MM.1S (cell line): ENCODE results near the gene KCTD10.

Experiments
- DNase-seq: peaks from one replicate; pipeline ENCODE4 v3.0.0-alpha.2; 2015
- H2AFZ ChIP-seq: fragments of 300-600 bp; sonication (generic); 2 replicates; pipeline ENCODE4 v1.6.0; 2016; ENCODE audit warnings: antibody characterized with exemption, low read length
- H3F3A ChIP-seq: fragments of 300-600 bp; sonication (generic); 2 replicates; pipeline ENCODE4 v1.6.1; 2016; ENCODE audit warnings: mild to moderate bottlenecking, antibody characterized with exemption, low read length, moderate library complexity, mixed read lengths; ENCODE audit not compliant: insufficient read depth
- H3K27ac ChIP-seq: fragments of 300-600 bp; sonication (generic); 2 replicates; pipeline ENCODE4 v1.5.1; 2016; ENCODE audit warnings: mild to moderate bottlenecking, low read length
- H3K27me3 ChIP-seq: fragments of 300-600 bp; sonication (generic); replicated peaks from 2 replicates; pipeline ENCODE4 v1.6.0; 2016; ENCODE audit warnings: low read length; ENCODE audit not compliant: insufficient read depth
- H3K36me3 ChIP-seq: fragments of 300-600 bp; sonication (generic); replicated peaks from 2 replicates; pipeline ENCODE4 v1.6.1; 2016; ENCODE audit warnings: mild to moderate bottlenecking, low read length, mixed read lengths; ENCODE audit not compliant: insufficient read depth
- H3K4me1 ChIP-seq: fragments of 300-600 bp; sonication (generic); 2 replicates; pipeline ENCODE4 v1.6.1; 2016; ENCODE audit warnings: low read length, mixed read lengths
- H3K4me2 ChIP-seq: fragments of 300-600 bp; sonication (generic); 2 replicates; pipeline ENCODE4 v1.6.0; 2016; ENCODE audit warnings: low read depth, low read length
- H3K4me3 ChIP-seq: fragments of 300-600 bp; sonication (generic); 2 replicates; pipeline ENCODE4 v1.5.1; 2016; ENCODE audit warnings: low read length, mixed read lengths
- H3K79me2 ChIP-seq: fragments of 300-600 bp; sonication (generic); 2 replicates; pipeline ENCODE4 v1.6.1; 2016; ENCODE audit warnings: mixed run types, low read length, mixed read lengths
- H3K9ac ChIP-seq: fragments of 300-600 bp; sonication (generic); 2 replicates; pipeline ENCODE4 v1.6.1; 2016; ENCODE audit warnings: low read length, mixed read lengths
- H3K9me2 ChIP-seq: fragments of 300-600 bp; sonication (generic); replicated peaks from 2 replicates; pipeline ENCODE4 v1.6.1; 2016; ENCODE audit warnings: mild to moderate bottlenecking, low read length, mixed read lengths; ENCODE audit not compliant: insufficient read depth
- H3K9me3 ChIP-seq: fragments of 300-600 bp; sonication (generic); replicated peaks from 2 replicates; pipeline ENCODE4 v1.6.1; 2016; ENCODE audit warnings: mild to moderate bottlenecking, low read length, mixed read lengths; ENCODE audit not compliant: insufficient read depth
- H4K20me1 ChIP-seq: fragments of 300-600 bp; sonication (generic); 2 replicates; pipeline ENCODE4 v1.6.1; 2016; ENCODE audit warnings: mild to moderate bottlenecking, low read length, moderate library complexity, mixed read lengths; ENCODE audit not compliant: insufficient read depth
- CTCF ChIP-seq: fragments of 300-600 bp; sonication (generic); IDR thresholded peaks from 2 replicates; pipeline ENCODE4 v1.5.1; 2016; ENCODE audit warnings: antibody characterized with exemption, low read length, mixed read lengths
- EZH2 ChIP-seq: fragments of 300-600 bp; sonication (generic); optimal IDR thresholded peaks from 2 replicates; pipeline ENCODE3; 2017; ENCODE audit warnings: low read depth, mild to moderate bottlenecking, antibody characterized with exemption, low read length, mixed read lengths
- EZH2phosphoT487 ChIP-seq: fragments of 300-600 bp; sonication (generic); IDR thresholded peaks from 2 replicates; pipeline ENCODE4 v1.6.1; 2018; ENCODE audit warnings: antibody characterized with exemption, low read length

The KCTD10 gene

GRCh38 chr12:109500406-109501185 is 23.5 kb upstream of the KCTD10 start:
- Histone ChIP-seq H3K36me3 (no peaks in the 10 kb centered on the region), H3K4me3 (no peak overlapping the region), H3K27ac (no peak overlapping the region), H3K4me1 (no peaks in the 10 kb centered on the region), H4K20me1 (no peaks in the 10 kb centered on the region), H3K9ac (no peak overlapping the region), H3K4me2 (no peak overlapping the region), H3F3A (no peaks in the 10 kb centered on the region), H2AFZ (no peak overlapping the region), H3K9me3 (no peaks in the 10 kb centered on the region), H3K79me2 (no peaks in the 10 kb centered on the region), H3K27me3 (no peaks in the 10 kb centered on the region), H3K9me2 (no peaks in the 10 kb centered on the region)
- no peak for DNase-seq
- TF ChIP-seq EZH2phosphoT487 (no peak), EZH2 (no peak), CTCF (no peak)

- H3K36me3 ChIP-seq: no peaks in the 10 kb centered on the region
- no peaks in the 10 kb centered on the region for H3F3A ChIP-seq
- H2AFZ ChIP-seq: no peak overlapping the region
- no peak for DNase-seq
- no peaks in the 10 kb centered on the region for H3K9me3 ChIP-seq
- no peaks in the 10 kb centered on the region for H3K9me2 ChIP-seq
- H3K4me2 ChIP-seq: no peak overlapping the region
- H3K27ac ChIP-seq: no peak overlapping the region
- H3K4me3 ChIP-seq: no peak overlapping the region
- H4K20me1 ChIP-seq: no peaks in the 10 kb centered on the region
- TF ChIP-seq EZH2phosphoT487 (no peak), EZH2 (no peak), CTCF (no peak)
- H3K79me2 ChIP-seq: no peaks in the 10 kb centered on the region
- no peak overlapping the region for H3K9ac ChIP-seq
- no peaks in the 10 kb centered on the region for H3K4me1 ChIP-seq
- no peaks in the 10 kb centered on the region for H3K27me3 ChIP-seq
Observed at GRCh38 chr12:109497675-109498074, 20.6 kb upstream of the KCTD10 start.

GRCh38 chr12:109496306-109496705 is 19.2 kb upstream of the KCTD10 start:
- H3K27ac ChIP-seq: no peak overlapping the region
- H3F3A ChIP-seq: no peaks in the 10 kb centered on the region
- H3K4me2 ChIP-seq: no peak overlapping the region
- H2AFZ ChIP-seq: no peak overlapping the region
- no peak for TF ChIP-seq EZH2
- no peak for TF ChIP-seq EZH2phosphoT487
- no peak for TF ChIP-seq CTCF
- H3K27me3 ChIP-seq: no peaks in the 10 kb centered on the region
- no peaks in the 10 kb centered on the region for H3K9me2 ChIP-seq
- H3K4me1 ChIP-seq: no peaks in the 10 kb centered on the region
- H3K36me3 ChIP-seq: no peaks in the 10 kb centered on the region
- no peak overlapping the region for H3K4me3 ChIP-seq
- H3K9ac ChIP-seq: no peak overlapping the region
- H4K20me1 ChIP-seq: no peaks in the 10 kb centered on the region
- H3K79me2 ChIP-seq: no peaks in the 10 kb centered on the region
- no peaks in the 10 kb centered on the region for H3K9me3 ChIP-seq
- DNase-seq: no peak
